HG03135 (cell line): ENCODE results near the gene AIG1.
"Not testable (repeated sequence)": the region's sequence is repeated elsewhere in the genome, so short reads cannot be mapped to it uniquely, and the experiment has no call there.

ENCODE experiments used
- ATAC-seq: cut with Tn5 transposase; IDR thresholded peaks from one replicate; pipeline ENCODE4 v1.9.1; 2021; ENCODE audit warnings: mild to moderate bottlenecking, moderate library complexity; ENCODE audit not compliant: unreplicated experiment

AIG1 gene

DNA sequence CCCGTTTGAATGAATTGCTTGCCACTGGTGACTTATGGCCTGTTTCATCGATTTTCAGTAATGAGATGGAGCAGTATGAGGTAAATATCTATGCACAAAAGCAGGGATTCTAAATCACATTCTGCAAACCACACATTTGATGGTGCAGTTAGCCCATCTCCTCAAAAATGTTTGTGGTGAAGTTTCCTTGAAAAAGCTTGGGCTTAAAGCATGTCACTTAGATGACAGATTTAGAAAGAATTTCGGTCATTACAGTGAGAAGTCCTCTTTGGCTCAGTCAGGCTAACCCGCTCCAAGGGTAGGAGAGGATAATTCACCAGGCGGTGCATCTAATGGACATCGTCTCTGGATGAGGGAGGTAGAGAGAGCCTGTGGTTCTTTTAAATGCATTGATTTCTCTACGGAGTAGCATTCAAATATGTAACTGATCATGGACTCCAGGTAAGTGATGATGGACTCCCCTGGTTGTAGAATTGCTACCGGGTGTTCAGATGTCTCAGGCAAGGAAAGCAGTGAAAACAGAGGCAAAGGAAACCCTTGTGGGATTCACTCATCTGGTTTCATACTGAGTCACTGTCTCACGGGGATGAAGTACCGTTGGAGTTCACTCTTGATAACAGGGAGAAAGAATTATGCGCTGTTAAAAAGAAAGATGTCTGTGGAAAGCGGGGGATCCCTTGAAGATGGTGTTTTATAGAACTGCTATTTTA, 65.3 kb downstream of the AIG1 start:
- no peak for ATAC-seq

DNA sequence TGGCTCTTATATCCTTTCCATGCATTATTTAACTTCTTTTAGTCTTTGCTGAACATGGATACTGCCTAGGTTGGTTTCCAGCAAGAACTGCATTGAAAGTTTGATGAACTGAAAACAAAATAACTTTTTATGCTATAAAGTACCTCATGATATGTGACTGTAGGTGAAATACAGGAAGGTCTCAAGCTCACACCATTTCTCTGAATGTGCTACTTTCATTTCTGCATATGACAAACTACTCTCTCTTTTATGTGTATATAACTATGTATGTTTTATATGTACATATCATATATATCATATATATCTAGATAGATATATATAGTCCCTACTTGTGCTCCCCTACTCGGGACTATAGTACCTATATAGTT, 65.9 kb downstream of the AIG1 start:
- no peak for ATAC-seq

DNA sequence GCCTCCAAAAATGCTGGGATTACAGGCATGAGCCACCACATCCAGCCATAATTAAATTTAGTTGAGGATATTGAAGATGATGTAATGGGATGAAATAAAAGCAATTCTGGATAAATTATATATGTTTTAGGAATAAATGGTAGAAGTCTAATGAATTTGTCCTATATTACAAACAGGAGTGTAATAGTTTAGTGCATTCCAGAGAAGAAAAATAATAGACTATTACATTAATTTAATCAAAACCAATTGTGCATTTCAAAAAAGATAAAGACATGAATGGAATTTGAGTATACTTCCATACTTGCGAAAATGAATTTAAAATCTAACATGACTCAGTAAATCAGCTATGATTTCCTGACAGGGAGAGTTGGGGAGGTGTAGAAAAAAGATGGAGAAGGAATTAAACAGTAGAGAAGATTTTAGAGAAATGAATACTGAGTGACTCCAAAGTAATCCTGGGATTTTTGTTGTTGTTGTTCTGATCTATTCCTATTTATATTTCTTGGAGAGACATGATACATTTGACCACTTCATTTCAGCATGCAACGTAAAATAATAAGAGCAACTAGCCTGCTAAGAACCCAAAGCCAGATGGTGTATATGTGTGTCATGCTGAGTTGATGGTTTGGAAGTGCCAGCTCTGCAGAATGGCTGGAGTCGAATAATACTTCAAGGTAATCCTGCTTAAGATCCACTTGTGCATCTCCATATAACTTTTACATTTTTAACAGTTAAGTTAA, 67.4 kb downstream of the AIG1 start:
- no peak for ATAC-seq

DNA sequence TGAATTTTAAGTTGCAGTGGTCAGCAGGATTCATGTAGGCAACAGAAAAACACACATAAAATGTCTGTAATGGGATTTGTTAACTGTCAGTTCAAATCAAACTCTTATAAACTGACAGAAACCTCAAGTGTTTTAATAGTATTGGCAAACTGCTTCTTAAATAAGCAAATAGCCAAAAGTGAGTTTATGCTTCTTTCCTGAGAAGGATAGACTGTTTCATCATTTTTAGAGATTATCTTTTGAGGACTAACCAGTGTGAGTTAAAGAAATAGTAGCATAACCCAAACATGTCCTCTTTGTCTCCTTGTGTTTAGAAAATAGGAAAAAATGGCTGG, 68.0 kb downstream of the AIG1 start:
- no peak for ATAC-seq

DNA sequence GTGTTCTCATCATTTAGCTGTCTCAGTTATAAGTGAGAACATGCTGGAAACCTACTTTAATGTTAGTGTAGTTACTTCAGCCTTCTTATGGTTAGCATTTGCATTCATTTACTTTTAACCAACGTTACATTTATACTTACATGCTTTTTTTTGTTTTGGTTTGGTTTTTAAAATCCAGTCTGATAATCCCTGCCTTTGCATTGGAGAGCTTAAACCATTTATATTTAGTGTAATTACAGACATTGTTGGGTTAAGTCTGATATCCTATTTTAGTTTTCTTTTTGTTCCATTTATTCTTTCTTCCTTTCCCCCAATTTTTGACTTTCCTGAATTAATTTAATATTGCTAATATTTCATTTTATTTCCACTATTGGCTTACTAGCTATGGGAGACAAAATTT, 70.2 kb downstream of the AIG1 start:
- no peak for ATAC-seq

DNA sequence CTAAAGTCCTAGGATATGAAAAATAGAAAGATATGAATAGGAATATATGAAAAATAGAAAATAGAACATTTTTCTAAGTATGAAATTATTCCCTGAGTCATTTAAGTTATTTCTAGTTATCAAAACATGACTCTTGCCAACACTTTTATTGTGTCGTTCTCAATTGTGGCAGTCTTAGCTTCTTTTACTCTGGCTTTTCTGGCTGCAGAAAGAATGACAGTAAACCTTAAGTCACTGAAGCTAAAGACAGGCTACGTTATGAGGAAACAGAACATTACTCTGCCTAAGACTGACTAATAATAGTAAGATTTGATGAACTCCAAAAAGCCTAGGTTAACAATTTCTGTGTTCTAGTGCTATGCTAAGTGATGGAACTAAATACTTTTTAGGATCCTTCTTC, 74.6 kb downstream of the AIG1 start:
- ATAC-seq: no peak

DNA sequence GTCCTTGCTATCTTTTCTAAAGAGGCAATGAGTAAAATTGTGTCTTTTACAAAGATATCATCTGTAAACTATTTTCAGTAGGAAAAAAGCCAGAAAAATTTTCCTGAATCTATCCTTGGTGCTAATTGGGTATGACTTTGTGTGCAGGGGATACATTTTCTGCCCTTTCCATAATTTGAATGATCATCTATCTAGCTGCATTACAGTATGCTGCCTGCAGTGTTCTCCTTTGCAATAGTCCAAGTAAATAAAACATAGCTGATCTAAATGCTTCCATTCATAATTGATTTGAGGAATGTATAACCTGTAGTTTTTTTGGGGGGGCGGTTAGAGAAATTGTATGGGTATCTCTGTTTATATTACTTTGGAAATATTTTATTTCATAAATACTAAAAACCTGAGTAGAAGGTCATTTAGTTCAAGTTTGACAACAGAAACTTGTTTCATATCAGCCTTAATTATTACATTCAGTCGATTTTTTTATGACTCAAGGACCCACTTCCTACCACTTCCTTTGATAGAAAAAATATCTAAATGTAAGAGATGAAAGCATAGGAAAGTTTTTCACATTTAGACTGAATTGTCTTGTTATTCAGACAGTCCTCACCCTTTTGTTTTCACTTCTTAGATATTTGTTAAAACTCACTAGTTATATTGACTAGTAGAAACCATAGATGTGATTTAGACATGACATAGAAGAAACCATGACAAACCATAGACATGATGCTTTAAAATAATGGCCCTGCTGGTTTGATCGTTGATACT, 75.3 kb downstream of the AIG1 start:
- ATAC-seq: no peak

DNA sequence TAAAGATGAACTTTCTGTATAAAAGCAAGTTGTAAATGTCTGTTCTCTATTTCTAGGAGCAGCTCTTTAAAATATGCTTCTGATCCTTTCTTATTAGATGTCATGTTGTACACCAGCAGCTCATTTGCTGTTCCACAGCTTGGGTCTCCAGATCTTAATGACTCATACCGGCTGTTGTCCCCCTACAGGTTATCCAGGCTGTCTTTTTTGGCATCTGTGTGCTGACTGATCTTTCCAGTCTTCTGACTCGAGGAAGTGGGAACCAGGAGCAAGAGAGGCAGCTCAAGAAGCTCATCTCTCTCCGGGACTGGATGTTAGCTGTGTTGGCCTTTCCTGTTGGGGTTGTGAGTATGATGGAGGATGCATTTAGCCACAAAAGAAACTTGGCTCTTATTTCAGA, 76.0 kb downstream of the AIG1 start:
- no peak for ATAC-seq

DNA sequence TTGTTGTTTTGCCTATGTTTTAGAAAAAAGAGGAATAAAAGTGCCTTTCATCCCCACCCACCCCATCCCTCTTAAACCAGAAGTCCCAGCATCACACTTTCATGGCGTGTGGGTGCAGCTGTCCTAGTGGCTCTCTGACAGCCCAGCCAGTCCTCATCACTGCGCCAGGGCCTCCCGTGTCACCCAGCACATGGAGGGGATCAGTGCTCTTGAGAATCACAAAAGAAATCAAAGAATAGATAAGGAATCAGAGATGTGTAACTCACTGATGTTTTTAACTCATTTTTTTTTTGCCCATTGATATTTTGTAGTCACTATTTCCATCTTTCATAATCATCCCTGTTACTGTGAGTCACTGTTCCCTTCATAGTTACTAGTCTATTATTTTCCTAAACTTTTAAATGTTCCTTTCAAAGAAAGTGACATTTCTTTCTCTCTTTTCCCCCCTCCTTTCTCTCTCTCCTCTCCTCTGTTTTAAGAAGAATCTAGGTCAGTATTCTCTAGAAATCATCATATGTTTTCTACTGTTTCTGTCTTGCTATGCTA, 78.6 kb downstream of the AIG1 start:
- no peak for ATAC-seq

DNA sequence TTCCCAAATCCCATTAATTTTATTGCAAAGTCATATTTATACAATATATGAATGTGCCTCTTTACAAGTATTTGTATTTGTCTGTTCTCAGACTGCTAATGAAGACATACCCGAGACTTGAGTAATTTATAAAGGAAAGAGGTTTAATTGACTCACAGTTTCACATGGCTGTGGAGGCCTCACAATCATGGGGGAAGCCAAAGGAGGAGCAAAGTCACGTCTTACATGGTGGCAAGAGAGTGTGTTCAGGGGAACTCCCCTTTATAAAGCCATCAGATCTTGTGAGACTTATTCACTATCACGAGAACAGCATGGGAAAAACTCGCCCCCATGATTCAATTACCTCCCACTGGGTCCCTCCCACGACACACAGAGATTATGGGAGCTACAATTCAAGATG, 79.2 kb downstream of the AIG1 start:
- not testable (repeated sequence) for ATAC-seq

DNA sequence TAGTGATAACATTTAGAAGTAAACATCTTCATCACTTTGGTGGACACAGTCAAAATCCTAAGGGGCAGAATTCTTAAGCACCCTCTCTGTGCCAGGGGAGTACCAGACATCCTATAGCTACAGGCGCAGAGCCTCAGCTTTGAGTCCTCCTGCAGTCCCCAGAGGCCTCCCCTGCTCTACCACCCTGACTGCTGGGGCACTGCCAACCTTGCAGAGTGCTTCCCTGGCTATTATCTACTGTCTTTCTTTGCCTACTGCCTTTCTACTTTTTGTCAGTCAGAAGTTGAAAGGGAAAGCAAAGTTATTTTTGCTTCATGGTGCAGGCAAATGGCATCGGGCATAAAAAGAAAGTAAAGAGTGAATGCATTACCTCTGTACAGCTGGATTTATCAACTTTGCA, 80.1 kb downstream of the AIG1 start:
- no peak for ATAC-seq

DNA sequence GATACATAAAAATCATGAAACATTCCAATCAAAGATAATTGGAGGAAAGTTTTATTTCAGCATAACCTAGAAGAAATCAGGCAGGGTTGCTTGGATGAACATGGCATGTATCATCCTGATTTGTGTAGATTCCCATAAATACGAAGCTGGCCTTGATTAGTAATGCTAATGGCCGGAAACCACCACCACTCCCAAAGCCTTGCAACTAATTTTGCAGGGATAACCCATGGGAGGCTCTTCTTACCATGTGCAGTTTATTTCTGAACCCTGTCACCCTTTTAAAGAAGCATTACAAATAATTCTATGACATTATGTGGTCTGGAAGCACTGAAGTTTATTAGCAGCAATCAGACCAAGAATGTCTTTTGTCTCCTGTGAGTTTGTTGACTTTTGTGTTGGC, 80.8 kb downstream of the AIG1 start:
- ATAC-seq: no peak

DNA sequence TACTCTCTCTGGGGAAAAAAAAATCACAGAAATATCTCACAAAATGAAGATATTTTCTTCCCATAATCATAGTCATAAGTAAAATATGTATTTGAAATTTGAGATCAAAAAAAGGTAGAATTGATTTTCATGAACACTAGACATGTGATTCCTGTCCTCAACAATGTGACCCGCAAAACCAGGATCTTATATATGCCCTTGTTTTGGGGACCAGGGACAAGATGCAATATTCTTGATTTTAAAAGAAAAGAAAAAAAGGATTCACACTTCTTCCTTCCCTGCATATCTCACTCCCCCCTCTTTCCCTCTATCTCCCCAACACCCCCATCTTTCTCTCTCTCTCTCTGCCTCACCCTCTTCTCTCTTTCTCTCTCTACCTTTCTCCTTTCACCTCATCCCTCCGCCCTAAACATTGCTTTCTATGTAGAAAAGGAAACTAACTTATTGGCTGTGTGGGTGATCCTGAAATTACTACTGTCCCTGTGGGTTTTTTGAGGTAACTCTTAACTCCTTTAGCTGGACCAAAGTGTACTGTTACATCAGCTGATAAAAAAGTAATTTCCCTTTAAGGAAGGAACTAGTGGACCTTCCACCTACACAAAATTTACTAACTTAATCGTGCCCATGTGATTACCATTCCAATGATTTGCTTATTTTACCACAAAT, 85.6 kb downstream of the AIG1 start:
- no peak for ATAC-seq

DNA sequence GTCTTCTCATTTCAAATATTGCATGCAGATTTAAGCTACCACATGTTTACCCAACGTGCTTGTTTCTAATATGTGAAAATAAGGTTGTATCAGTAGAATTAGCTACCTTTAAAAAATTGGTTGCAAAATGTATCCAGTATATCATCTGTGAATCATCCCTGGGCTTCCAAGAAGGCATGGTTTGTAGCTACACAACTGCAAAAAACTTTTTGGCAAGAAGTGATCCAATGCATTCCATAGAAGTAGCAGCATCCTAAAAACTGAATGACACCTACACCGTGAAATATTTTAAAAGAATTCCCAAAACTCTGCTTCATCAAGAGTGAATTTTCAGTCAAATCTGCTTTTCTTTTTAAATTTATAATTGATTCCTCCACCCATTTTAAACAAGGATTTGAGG, 89.1 kb downstream of the AIG1 start:
- no peak for ATAC-seq

DNA sequence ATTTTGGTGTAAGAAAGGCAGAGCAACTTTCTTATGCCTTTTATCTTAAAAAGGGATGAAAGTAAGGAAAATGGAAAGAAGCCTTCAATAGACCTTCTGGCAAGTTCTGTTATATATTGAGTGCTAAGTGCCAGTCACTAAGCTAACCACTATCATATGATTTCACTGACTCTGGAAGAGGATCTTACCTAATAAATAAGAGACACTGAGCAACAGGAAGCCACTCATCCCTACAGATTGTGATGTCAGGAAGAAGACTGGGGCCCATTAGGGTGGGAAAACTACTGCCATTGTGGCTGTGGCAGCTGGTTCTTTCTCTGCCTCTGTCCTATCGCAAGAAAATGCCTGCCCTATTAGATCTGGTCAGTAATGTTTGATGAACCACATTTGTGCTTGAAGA, 89.6 kb downstream of the AIG1 start:
- no peak for ATAC-seq

DNA sequence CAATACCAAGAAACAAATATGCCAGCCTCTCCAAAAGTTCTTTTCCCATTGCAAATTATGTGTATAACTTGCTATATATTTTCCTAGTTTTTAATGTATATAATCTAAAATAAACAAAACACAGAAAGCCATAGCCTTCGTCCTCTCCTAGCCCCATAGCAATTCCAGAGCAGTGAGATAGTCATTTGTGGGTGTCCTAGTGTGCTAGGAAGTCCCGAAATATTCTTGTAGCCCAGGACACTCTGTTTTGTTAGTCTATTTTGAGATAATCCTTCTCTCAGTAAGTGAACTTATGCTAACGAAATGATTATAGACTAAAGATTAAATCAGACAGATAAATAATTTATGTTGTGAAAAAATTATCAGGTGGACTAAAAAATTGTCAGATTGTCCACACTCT, 90.7 kb downstream of the AIG1 start:
- ATAC-seq: no peak

DNA sequence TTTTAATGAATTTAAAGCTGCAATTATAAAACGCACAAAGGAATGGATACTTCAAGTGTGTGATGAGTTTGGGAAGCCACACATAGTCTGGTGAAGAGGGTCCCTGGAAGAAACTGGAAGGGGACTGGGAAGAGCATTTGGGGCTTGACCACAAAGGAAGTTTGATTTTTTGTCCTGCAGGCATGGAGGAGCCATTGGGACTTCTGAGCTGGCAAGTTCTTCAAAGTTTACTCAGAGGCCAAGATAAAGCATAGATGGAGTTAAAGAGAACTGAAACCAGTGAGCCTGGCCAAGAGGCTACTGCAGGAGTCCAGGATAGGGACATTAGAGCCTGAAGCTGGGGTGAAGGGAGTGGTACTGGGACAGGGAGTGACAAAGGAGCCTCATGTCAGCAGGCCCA, 95.0 kb downstream of the AIG1 start:
- ATAC-seq: no peak

DNA sequence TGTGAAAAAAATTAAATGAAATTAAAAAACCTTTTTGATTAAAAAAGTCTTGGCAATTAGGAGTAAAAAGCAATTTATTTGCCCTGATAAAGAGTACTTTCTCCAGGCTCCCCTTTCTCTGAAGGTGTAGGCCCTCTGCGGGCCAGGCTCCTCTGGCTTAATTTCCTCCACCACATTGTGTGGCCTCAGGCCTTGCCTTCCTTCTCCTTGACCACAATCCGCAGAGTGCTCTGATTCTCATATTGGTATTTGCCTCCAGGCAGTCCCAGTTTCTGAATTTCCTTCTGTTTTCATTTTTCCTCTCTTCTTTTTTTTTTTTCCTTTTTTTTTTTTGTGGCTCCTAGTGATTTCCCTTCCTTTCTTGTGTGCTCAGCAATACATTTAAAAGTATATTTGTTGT, 96.4 kb downstream of the AIG1 start:
- no peak for ATAC-seq

DNA sequence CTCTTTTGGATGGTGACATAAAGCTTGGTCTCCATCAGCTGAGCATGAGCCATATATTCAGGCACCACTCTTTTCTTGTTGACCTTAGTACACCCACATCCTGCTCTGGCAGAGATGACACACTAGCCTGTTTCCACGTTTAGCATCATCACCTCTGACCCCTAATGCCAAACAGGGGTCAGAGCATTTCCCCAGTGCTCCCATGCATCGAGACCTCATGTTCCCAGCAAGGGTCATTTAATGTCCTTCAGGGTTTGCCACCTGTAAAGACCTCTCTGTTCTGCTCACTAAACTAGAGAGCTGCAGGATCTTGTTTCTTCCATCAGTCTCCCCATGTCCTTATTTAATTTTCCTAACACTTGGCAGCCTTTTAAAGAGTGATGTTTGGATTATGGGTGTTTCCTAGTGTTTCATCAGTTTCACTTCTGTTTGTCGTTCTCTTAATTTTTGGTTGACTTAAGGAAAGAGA, 97.5 kb downstream of the AIG1 start:
- ATAC-seq: no peak

DNA sequence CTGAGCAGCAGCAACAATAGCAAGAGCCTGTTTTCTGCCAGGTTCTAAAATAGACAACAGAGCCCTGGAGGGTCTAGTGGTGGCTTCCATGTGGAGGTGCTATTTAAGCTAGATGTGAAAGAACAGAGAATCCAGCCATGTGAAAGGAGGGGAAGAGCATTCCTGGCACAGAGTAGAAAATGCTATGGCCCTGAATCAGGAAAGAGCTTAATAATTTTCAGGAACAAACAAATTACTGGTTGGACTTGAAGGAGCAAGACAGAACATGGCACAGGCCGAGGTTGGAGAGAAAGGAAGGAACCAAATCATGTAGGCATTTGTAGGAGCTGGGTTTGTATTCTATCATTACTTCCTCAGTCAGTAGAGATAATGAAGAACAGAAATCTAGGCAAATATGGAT, 98.3 kb downstream of the AIG1 start:
- no peak for ATAC-seq

DNA sequence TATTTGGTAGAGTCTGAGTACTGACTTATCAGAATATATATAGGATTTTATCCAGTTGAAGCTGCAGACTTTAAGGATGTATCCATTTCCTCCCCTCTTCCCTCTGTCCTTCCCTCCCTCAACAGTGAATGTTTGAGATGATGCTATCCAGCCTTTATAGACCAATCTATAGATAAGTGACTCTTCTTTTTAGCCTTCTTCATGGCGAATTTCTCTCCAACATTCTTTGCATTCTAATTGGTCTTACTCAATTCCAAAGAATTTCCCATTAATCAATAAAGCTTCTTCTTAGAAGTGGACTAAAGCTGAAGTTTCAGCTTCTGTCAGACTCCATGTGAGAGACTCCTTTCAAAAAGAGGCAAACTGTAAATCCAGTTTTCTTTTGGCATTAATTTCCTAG, 99.3 kb downstream of the AIG1 start:
- ATAC-seq: no peak
